Measurements from ENCODE around the gene ATP9B. TPM values are rescaled to one million over a fixed set of nuclear protein-coding genes. Genes with fewer than 3 reads are reported as not detected.

The ATP9B gene
- total and polyA plus RNA-seq, 4 donors, result 12.6 to 77.0 (median 29.9) TPM

DNA sequence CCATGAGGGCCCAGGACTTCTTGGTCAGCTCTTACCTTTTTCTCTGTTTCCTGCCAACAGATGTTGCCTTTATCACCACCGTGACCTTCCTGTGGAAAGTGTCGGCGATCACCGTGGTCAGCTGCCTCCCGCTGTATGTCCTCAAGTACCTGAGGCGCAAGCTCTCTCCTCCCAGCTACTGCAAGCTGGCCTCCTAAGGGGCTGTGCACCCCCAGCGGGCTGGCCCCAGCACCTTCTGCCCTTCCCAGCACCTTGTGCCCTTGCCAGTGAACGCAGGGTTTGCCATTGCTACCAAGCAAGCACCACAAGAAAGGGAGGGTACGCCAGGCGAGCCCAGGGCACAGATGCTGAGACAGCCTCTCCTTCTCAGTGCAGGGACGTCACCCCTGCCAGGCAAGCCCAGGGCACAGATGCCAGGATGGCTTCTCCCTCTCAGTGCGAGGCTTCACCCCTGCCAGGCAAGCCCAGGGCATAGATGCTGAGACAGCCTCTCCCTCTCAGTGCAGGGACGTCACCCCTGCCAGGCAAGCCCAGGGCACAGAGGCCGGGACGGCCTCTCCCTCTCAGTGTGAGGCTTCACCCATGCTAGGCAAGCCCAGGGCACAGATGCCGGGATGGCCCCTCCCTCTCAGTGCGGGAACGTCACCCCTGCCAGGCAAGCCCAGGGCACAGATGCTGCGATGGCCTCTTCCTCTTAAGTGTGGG, 308.1 kb downstream of the ATP9B start:
- ATAC-seq (ENCODE audit: insufficient read depth, low FRiP score) (no peak), DNase-seq (no peak)
- Histone ChIP-seq H3K9me3 (ENCODE audit: control insufficient read depth in 4 of 4, insufficient read depth in 3 of 4, low read length in 3 of 4) (no peaks in the 10 kb centered on the region), H3K9ac (ENCODE audit: insufficient read depth in 1 of 2, low read length in 2 of 2) (no peak overlapping the region), H3K36me3 (ENCODE audit: control insufficient read depth in 4 of 4, insufficient read depth in 4 of 4, low read length in 4 of 4) (peaks cover 0 to 18% (median 6%) of the 10 kb centered on the region in 4 donors), H3K27ac (ENCODE audit: low read depth in 1 of 2, low read length in 1 of 2) (no peak overlapping the region), H3K4me3 (no peak overlapping the region), H3K4me1 (ENCODE audit: control insufficient read depth in 5 of 5, insufficient read depth in 5 of 5, low read length in 5 of 5) (peaks cover 0 to 1% (median 0%) of the 10 kb centered on the region in 5 donors), H3K27me3 (ENCODE audit: control insufficient read depth in 3 of 3, insufficient read depth in 3 of 3, low read length in 2 of 3) (no peaks in the 10 kb centered on the region)
- WGBS, 2 donors, result 94% methylated on average over 19 of the region's 19 CpGs
- no peak for TF ChIP-seq CTCF (IDR thresholded peaks at IDR 0.05; ENCODE audit: control extremely low read depth, extremely low read depth)

DNA sequence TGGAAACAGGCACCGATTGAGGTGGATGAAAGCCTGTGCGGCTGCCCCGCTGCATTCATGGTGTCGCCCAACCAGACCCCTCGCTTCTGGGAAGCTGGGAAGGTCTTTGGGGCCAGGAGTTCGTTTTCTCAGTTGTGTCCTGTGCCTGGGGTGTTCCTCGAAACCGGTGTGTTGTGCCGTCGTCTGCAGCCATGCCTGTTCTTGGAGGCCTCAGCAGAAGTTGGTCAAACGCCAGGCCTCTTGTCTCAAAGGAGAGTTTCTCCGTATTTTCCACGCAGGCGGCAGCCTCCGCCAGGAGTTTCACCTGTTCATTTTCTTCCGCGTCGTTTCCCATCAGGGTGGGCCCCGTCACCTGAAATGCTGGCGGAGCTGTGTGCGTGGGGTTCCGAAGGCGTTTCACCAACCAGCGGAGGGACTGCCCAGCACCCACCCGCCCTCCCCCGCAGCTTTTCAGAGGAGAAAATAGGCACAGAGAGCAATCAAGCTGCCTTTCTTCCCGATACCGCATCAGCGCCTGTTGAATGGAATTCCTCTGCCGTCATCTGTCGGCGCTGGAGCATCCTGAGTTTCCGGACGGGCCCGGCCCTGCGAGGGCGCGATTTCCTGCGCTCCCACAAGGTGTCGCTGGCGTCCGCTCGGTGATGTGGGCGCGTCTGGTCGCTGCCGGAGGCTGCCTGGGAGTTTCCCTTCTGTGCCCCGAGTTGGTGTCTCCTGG, 309.5 kb downstream of the ATP9B start:
- Histone ChIP-seq H3K4me3 (no peak overlapping the region), H3K9me3 (ENCODE audit: control insufficient read depth in 4 of 4, insufficient read depth in 3 of 4, low read length in 3 of 4) (no peaks in the 10 kb centered on the region), H3K27ac (ENCODE audit: low read depth in 1 of 2, low read length in 1 of 2) (no peak overlapping the region), H3K27me3 (ENCODE audit: control insufficient read depth in 3 of 3, insufficient read depth in 3 of 3, low read length in 2 of 3) (no peaks in the 10 kb centered on the region), H3K36me3 (ENCODE audit: control insufficient read depth in 4 of 4, insufficient read depth in 4 of 4, low read length in 4 of 4) (peaks cover 0 to 16% (median 6%) of the 10 kb centered on the region in 4 donors), H3K9ac (ENCODE audit: insufficient read depth in 1 of 2, low read length in 2 of 2) (no peak overlapping the region), H3K4me1 (ENCODE audit: control insufficient read depth in 5 of 5, insufficient read depth in 5 of 5, low read length in 5 of 5) (peaks cover 0 to 1% (median 0%) of the 10 kb centered on the region in 5 donors)
- TF ChIP-seq CTCF (IDR thresholded peaks at IDR 0.05; ENCODE audit: control extremely low read depth, extremely low read depth), result peak; percentile 98
- DNase-seq, result peak; percentile 80 to 89 (median 81)
- peak; percentile 88 for ATAC-seq (ENCODE audit: insufficient read depth, low FRiP score)
- WGBS, 2 donors, result 44% methylated on average over 48 of the region's 48 CpGs

- H3K4me3 ChIP-seq, result no peak overlapping the region
- no peak overlapping the region for H3K9ac ChIP-seq (ENCODE audit: insufficient read depth in 1 of 2, low read length in 2 of 2)
- no peaks in the 10 kb centered on the region for H3K9me3 ChIP-seq (ENCODE audit: control insufficient read depth in 4 of 4, insufficient read depth in 3 of 4, low read length in 3 of 4)
- 69 to 71% methylated on average over 22 of the region's 22 CpGs for WGBS, 2 donors
- H3K27me3 ChIP-seq (ENCODE audit: control insufficient read depth in 3 of 3, insufficient read depth in 3 of 3, low read length in 2 of 3), result no peaks in the 10 kb centered on the region
- ATAC-seq (ENCODE audit: insufficient read depth, low FRiP score) (no peak), DNase-seq (no peak)
- H3K27ac ChIP-seq (ENCODE audit: low read depth in 1 of 2, low read length in 1 of 2), result no peak overlapping the region
- no peak for TF ChIP-seq CTCF (IDR thresholded peaks at IDR 0.05; ENCODE audit: control extremely low read depth, extremely low read depth)
- H3K36me3 ChIP-seq (ENCODE audit: control insufficient read depth in 4 of 4, insufficient read depth in 4 of 4, low read length in 4 of 4), result peaks cover 0 to 13% (median 6%) of the 10 kb centered on the region in 4 donors
- peaks cover 0 to 1% (median 0%) of the 10 kb centered on the region in 5 donors for H3K4me1 ChIP-seq (ENCODE audit: control insufficient read depth in 5 of 5, insufficient read depth in 5 of 5, low read length in 5 of 5)
Observed at GRCh38 chr18:79379251-79379905, 310.2 kb downstream of the ATP9B start.

Measured in lung (tissue), 12 donors.